ENCODE measurements around the gene TF.

- no peak for TF ChIP-seq ZNF274 (IDR thresholded peaks at IDR 0.05; ENCODE audit: low read depth, low read length)
- TF ChIP-seq YY1 (IDR thresholded peaks at IDR 0.05; ENCODE audit: insufficient read depth, insufficient read length), result no peak
Measured at GRCh38 chr3:133805384-133805701, 59.1 kb downstream of the TF start.
